RWPE1 (cell line): ENCODE data around the gene SRP14.
A peak's percentile ranks its signal among the peaks of the same experiment; 100 is the strongest.
"Not testable (repeated sequence)": the region's sequence is repeated elsewhere in the genome, so short reads cannot be mapped to it uniquely, and the experiment has no call there.

ENCODE experiments used
- CTCF ChIA-PET: fragments of 350-600 bp; sonication (Branson Sonifier 250); formaldehyde crosslinking; extraction: SDS; loops from one replicate; lab custom pipeline; 2021; lab: Yijun Ruan, JAX
- POLR2A ChIA-PET: fragments of 400-600 bp; formaldehyde crosslinking; extraction: SDS; loops from one replicate; lab custom pipeline; 2020; ENCODE audit warnings: antibody characterized with exemption; ENCODE audit not compliant: low non-redundant PET; lab: Yijun Ruan, JAX
- DNase-seq: peaks from one replicate; pipeline ENCODE4 v3.0.0; 2012; ENCODE audit warnings: low spot score
- H3K27ac ChIP-seq: fragments of 450-650 bp; 2 replicates; pipeline ENCODE4 v1.5.1; 2017
- TF ChIP-seq, protein P1 (sequence below): fragments of 450-650 bp; conservative IDR thresholded peaks from 2 replicates; pipeline ENCODE4 v1.5.1; 2017; ENCODE audit warnings: low read depth, mild to moderate bottlenecking

SRP14 gene

DNA sequence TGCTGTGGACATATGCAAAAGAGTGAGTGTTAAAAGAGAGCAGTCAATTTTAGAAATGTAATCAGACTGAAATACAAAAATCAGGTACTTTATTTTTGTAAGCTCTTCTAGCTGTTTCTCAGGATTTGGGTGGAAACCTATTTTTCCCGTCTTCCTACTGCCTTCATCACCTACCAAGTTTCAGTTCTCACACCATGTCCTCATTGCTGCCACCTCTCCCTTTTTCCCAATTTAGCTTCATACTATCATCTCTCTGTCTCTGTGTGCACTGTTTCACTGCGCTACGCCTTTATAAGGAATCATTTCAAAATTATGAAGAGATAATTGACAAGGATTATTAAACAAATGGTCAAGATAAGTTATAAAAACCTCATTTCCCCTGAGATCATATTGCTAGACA, 7.7 kb downstream of the SRP14 start:
- CTCF ChIA-PET, result interaction anchor here (0.5 kb wide), 1 partner anchor 313 kb away, joined by 3 read pairs; no protein-coding TSS in a partner anchor
- TF ChIP-seq, protein P1, sequence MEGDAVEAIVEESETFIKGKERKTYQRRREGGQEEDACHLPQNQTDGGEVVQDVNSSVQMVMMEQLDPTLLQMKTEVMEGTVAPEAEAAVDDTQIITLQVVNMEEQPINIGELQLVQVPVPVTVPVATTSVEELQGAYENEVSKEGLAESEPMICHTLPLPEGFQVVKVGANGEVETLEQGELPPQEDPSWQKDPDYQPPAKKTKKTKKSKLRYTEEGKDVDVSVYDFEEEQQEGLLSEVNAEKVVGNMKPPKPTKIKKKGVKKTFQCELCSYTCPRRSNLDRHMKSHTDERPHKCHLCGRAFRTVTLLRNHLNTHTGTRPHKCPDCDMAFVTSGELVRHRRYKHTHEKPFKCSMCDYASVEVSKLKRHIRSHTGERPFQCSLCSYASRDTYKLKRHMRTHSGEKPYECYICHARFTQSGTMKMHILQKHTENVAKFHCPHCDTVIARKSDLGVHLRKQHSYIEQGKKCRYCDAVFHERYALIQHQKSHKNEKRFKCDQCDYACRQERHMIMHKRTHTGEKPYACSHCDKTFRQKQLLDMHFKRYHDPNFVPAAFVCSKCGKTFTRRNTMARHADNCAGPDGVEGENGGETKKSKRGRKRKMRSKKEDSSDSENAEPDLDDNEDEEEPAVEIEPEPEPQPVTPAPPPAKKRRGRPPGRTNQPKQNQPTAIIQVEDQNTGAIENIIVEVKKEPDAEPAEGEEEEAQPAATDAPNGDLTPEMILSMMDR, result no peak
- H3K27ac ChIP-seq, result no peak overlapping the region
- POLR2A ChIA-PET, result no interaction called here
- DNase-seq, result no peak

DNA sequence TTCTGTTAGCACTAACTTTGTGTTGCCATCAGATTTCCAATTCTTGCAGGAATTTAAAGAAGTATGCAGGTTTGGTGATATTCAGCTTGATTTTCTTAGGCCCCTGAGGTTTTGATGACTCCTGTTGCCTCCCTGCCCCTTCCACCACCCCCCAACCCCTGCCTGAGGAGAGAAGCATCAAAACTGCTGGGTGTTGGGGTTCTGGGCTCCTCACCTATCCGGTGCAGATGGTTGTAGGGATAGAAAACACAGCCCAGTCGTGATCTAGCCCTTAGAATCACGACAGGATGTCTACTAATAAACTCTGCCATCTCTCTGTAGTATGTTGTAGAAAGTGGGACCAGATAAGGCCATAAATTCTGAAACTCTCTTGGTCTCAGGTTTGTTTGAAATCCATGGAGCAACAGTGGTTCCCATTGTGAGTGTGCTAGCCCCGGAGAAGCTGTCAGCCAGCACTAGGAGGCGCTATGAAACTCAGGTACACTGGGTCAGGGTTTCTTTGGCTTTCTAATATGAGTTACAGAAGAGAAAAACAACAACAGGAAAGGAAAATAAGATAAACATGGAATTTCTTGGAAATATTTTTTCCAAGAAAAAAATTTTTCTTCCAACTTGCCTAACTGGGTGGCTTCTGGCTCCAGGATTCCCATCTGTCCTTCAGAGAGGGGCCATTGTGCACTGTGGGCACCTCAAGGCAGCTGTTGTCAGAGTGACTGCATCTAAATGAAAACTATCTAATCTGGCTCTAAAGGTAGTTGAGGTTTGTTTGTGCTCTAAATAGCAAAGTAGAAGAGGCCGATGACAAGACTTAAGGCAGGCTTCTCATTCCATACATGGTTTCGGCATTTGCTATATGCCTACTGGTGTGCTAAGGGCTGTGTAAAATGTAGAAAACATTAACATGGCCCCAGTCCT, 8.7 kb downstream of the SRP14 start:
- ChIA-PET CTCF (interaction anchor here (0.6 to 0.7 kb wide), 2 partner anchors 72 to 991 kb away, joined by 3 read pairs; no protein-coding TSS in a partner anchor), POLR2A (no interaction called here)
- TF ChIP-seq, protein P1, result peak; percentile 43; the same call in 1 of the 2 replicates
- no peak overlapping the region for H3K27ac ChIP-seq
- no peak for DNase-seq

DNA sequence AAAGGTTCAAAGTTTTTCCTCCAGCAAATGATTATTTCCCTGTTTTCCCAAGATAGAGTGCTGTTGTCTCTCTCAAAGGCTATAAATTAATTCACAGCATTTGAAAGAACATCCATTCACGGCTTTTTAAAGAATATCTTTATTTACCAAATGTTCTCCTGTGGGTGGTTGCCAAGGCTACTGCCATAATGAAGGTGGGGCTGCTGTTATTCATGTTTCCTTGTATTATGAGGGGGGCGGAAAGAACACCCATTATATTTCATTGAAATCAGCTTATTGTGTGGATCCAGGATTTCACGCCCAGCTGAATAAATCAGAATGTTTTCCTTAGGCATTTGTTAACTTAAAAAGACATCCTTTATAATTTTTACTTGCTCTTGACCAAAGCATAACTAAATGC, 10.1 kb downstream of the SRP14 start:
- H3K27ac ChIP-seq, result no peak overlapping the region
- ChIA-PET POLR2A (no interaction called here), CTCF (no interaction called here)
- DNase-seq, result no peak
- TF ChIP-seq, protein P1, result no peak

DNA sequence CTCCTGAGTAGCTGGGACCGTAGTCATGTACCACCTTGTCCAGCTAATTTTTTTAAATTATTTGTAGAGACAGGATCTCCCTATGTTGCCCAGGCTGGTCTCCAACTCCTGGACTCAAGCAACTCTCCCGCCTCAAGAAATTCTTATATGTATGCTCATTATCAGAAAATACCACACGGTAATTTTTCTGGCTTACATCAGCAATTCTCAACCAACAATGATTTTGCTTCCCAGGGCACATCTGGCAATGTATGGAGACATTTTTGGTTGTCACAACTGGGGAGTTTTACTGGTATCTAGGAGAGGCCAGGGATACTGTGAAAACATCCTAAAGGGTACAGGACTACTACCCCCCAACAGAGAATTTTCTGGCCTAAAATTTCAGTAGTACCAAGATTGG, 10.8 kb downstream of the SRP14 start:
- no peak for DNase-seq
- ChIA-PET POLR2A (no interaction called here), CTCF (no interaction called here)
- H3K27ac ChIP-seq, result no peak overlapping the region
- TF ChIP-seq, protein P1, result no peak

DNA sequence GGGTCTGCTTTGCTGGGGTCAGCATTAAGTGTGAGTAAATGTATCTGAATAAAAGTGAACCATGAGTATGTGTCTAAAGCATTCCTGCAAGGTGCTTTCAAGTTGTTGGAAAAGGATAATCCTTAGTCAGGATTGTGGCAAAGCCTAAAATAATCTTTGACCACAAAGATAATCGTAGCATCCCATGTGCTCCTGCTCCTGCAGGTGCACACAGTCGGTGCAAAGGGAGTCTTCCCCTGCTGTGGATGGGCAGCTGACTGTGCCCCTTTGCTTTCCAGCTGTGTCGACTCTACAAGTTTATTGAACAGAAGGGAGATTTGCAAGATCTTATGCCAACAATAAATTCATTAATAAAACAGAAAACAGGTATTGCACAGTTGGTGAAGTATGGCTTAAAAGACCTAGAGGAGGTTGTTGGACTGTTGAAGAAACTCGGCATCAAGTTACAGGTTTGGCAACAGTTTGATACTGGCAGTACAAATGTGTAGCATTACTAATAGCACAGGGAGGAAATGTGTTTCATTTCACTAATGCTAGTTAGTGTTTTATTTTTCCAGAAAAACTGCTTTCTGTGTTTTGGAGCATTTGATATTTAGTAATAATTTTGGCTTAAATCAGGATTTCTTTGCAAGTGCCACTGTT, 22.6 kb downstream of the SRP14 start:
- no peak for DNase-seq
- POLR2A ChIA-PET, result no interaction called here
- no peak overlapping the region for H3K27ac ChIP-seq
- CTCF ChIA-PET, result no interaction called here
- TF ChIP-seq, protein P1, result no peak

DNA sequence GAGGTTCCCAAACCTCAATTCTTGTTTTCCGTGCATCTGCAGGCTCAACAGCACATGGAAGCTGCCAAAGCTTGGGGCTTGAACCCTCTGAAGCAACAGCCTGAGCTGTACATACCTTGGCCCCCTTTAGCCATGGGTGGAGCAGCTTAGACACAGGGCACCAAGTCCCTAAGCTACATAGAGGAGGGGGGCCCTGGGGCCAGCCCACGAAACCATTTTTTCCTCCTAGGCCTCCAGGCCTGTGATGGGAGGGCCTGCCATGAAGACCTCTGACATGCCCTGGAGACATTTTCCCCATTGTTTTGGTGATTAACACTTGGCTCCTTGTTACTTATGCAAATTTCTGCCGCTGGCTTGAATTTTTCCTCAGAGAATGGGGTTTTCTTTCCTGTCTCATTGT, 24.6 kb downstream of the SRP14 start:
- no peak overlapping the region for H3K27ac ChIP-seq
- ChIA-PET POLR2A (interaction anchor here (0.6 kb wide), 1 partner anchor 675 kb away, joined by 3 read pairs; no protein-coding TSS in a partner anchor), CTCF (interaction anchor here (0.7 kb wide), 1 partner anchor 203 kb away, joined by 4 read pairs; no protein-coding TSS in a partner anchor)
- DNase-seq, result no peak
- TF ChIP-seq, protein P1, result no peak

DNA sequence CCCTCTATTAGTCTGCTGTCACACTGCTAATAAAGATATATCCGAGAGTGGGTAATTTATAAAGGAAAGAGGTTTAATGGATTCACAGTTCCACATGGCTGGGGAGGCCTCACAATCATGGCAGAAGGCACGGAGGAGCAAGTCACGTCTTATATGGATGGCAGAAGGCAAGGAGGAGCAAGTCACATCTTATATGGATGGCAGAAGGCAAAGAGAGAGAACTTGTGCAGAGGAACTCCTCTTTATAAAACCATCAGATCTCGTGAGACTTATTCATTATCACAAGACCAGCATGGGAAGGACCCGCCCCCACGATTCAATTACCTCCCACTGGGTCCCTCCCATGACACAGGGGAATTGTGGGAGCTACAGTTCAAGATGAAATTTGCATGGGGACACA, 25.6 kb downstream of the SRP14 start:
- H3K27ac ChIP-seq, DNase-seq, POLR2A ChIA-PET, CTCF ChIA-PET: not testable (repeated sequence)
